Smooth muscle cell (in vitro differentiated cells): Measurements from ENCODE around the gene SEMA3E. TPM values are rescaled to one million over a fixed set of nuclear protein-coding genes. Genes with fewer than 3 reads are reported as not detected.

Source experiments
- DNase-seq: peaks from one replicate; lab custom pipeline; 2025; ENCODE audit not compliant: unreplicated experiment; lab: John Stamatoyannopoulos, UW
- H2AFZ ChIP-seq: fragments of 200-600 bp; sonication (generic); 2 replicates; pipeline ENCODE4 v1.6.0; 2016; ENCODE audit warnings: antibody characterized with exemption, low read depth, mild to moderate bottlenecking
- H3F3A ChIP-seq: fragments of 200-600 bp; sonication (generic); 2 replicates; pipeline ENCODE4 v1.6.0; 2017; ENCODE audit warnings: antibody characterized with exemption, low read depth
- H3K27ac ChIP-seq: fragments of 200-600 bp; sonication (generic); 2 replicates; pipeline ENCODE4 v1.5.1; 2016; ENCODE audit warnings: low read depth, mild to moderate bottlenecking
- H3K27me3 ChIP-seq: fragments of 200-600 bp; sonication (generic); 2 replicates; pipeline ENCODE4 v1.6.1; 2016; ENCODE audit warnings: low read depth, mild to moderate bottlenecking
- H3K36me3 ChIP-seq: fragments of 200-600 bp; sonication (generic); 2 replicates; pipeline ENCODE4 v1.5.1; 2016; ENCODE audit warnings: low read depth
- H3K4me1 ChIP-seq: fragments of 200-600 bp; sonication (generic); 2 replicates; pipeline ENCODE4 v1.5.1; 2016; ENCODE audit warnings: low read depth
- H3K4me2 ChIP-seq: fragments of 200-600 bp; sonication (generic); 2 replicates; pipeline ENCODE4 v1.6.0; 2016; ENCODE audit warnings: mild to moderate bottlenecking
- H3K4me3 ChIP-seq: fragments of 200-600 bp; sonication (generic); 2 replicates; pipeline ENCODE4 v1.5.1; 2016; ENCODE audit warnings: mild to moderate bottlenecking
- H3K79me2 ChIP-seq: fragments of 200-600 bp; sonication (generic); 2 replicates; pipeline ENCODE4 v1.6.0; 2016; ENCODE audit warnings: low read depth, mild to moderate bottlenecking
- H3K9ac ChIP-seq: fragments of 200-600 bp; sonication (generic); 2 replicates; pipeline ENCODE4 v1.6.0; 2016; ENCODE audit warnings: low read depth
- H3K9me3 ChIP-seq: fragments of 200-600 bp; sonication (generic); replicated peaks from 2 replicates; pipeline ENCODE4 v1.5.1; 2016; ENCODE audit warnings: low read depth
- H4K20me1 ChIP-seq: fragments of 200-600 bp; sonication (generic); 2 replicates; pipeline ENCODE4 v1.6.0; 2016; ENCODE audit warnings: low read depth
- WGBS: methylation state at CpG from one replicate; pipeline ENCODE4 v1.1.7; 2016; ENCODE audit warnings: low lambda C conversion rate; 5-methylcytosine and 5-hydroxymethylcytosine counted together
- polyA plus RNA-seq: library from polyadenylated mRNA; unstranded; fragments of >200 nt; fragmentation: Nextera tagmentation; extraction: Ambion mirVana; gene quantifications from 2 replicates; pipeline ENCODE4 v1.2.1, GENCODE V29; 2016
- total RNA-seq: library from RNA; depleted of rRNA; stranded (reverse); fragments of >200 nt; gene quantifications from 2 replicates; pipeline ENCODE4 v1.2.3, GENCODE V29; 2014
- TF ChIP-seq, protein P1 (sequence below): fragments of 200-600 bp; sonication (generic); IDR thresholded peaks from 2 replicates; pipeline ENCODE4 v1.5.1; 2017; ENCODE audit warnings: borderline replicate concordance, mild to moderate bottlenecking, antibody characterized with exemption; ENCODE audit not compliant: insufficient read depth, poor library complexity, severe bottlenecking

SEMA3E gene
- total and polyA plus RNA-seq, 2 experiments from 2014 or later: 0.45 to 0.66 TPM

DNA sequence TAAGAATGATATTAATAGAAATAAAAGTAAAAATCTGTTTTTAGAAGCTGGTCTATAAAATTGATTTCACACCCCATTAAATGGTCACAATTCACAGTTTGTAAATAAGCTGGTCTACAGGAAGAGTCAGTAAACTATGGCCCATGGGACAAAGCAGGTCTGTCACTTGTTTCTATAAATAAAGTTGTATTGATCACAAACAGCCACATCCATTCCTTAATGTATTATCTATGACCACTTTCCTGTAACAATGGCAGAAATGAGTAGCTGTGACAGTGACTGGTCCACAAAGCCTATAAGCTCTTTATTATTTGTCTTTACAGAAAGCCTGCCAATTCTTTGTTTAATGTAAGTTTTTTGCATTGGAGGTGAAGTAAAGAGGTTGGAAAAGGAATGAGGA is 114.5 kb downstream of the SEMA3E start:
- H3K79me2 ChIP-seq: no peaks in the 10 kb centered on the region
- H3K9ac ChIP-seq: no peak overlapping the region
- H3F3A ChIP-seq: no peaks in the 10 kb centered on the region
- no peak overlapping the region for H2AFZ ChIP-seq
- TF ChIP-seq, protein P1, sequence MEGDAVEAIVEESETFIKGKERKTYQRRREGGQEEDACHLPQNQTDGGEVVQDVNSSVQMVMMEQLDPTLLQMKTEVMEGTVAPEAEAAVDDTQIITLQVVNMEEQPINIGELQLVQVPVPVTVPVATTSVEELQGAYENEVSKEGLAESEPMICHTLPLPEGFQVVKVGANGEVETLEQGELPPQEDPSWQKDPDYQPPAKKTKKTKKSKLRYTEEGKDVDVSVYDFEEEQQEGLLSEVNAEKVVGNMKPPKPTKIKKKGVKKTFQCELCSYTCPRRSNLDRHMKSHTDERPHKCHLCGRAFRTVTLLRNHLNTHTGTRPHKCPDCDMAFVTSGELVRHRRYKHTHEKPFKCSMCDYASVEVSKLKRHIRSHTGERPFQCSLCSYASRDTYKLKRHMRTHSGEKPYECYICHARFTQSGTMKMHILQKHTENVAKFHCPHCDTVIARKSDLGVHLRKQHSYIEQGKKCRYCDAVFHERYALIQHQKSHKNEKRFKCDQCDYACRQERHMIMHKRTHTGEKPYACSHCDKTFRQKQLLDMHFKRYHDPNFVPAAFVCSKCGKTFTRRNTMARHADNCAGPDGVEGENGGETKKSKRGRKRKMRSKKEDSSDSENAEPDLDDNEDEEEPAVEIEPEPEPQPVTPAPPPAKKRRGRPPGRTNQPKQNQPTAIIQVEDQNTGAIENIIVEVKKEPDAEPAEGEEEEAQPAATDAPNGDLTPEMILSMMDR: no peak
- no peaks in the 10 kb centered on the region for H3K27me3 ChIP-seq
- H3K4me1 ChIP-seq: no peaks in the 10 kb centered on the region
- no peak overlapping the region for H3K4me3 ChIP-seq
- H4K20me1 ChIP-seq: no peaks in the 10 kb centered on the region
- H3K9me3 ChIP-seq: no peaks in the 10 kb centered on the region
- no peak overlapping the region for H3K4me2 ChIP-seq
- no peak for DNase-seq
- no peak overlapping the region for H3K27ac ChIP-seq
- no peaks in the 10 kb centered on the region for H3K36me3 ChIP-seq

DNA sequence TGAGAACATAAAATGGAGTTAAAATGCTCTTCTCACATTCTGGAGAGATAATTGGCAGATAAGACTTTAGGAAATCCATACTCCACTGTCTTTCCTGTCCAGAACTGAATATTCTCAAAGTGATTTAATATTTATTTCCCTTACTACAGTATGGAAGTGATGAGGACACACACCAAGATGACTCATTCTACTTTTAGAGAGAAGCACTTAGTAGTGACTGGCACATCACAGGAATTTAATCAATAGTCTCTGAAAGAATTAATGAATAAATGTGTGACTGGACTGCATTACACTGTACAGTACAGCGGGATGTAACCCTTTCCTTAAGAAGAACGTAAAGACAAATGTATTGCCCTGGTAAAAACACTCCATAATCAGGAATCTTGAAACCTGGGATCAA is 116.7 kb downstream of the SEMA3E start:
- no peaks in the 10 kb centered on the region for H3F3A ChIP-seq
- DNase-seq: no peak
- H3K9me3 ChIP-seq: no peaks in the 10 kb centered on the region
- H3K27me3 ChIP-seq: no peaks in the 10 kb centered on the region
- no peak overlapping the region for H2AFZ ChIP-seq
- H3K4me1 ChIP-seq: no peaks in the 10 kb centered on the region
- no peak overlapping the region for H3K9ac ChIP-seq
- H3K4me2 ChIP-seq: no peak overlapping the region
- TF ChIP-seq, protein P1: no peak
- H3K79me2 ChIP-seq: no peaks in the 10 kb centered on the region
- H3K4me3 ChIP-seq: no peak overlapping the region
- H3K27ac ChIP-seq: no peak overlapping the region
- 76% methylated on average over 2 of the region's 2 CpGs for WGBS
- H4K20me1 ChIP-seq: no peaks in the 10 kb centered on the region
- no peaks in the 10 kb centered on the region for H3K36me3 ChIP-seq

DNA sequence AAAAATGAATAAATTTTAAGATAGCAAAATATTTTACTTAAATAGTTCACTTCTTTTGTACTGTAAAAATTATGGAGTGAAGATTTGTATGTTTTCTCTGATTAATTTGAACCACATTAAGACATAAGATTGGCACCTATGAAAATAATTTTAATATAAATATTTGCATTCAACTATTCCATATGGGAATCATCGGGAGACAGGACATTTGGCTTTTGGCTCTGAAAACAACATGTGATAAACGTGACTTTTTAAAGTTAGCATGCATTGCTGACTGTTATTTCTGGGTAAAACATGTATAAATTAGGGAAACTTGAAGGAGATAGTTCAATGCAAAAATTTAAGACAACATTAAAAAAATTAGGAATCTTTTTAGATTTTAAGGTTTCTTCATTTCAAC is 117.2 kb downstream of the SEMA3E start:
- TF ChIP-seq, protein P1: no peak

DNA sequence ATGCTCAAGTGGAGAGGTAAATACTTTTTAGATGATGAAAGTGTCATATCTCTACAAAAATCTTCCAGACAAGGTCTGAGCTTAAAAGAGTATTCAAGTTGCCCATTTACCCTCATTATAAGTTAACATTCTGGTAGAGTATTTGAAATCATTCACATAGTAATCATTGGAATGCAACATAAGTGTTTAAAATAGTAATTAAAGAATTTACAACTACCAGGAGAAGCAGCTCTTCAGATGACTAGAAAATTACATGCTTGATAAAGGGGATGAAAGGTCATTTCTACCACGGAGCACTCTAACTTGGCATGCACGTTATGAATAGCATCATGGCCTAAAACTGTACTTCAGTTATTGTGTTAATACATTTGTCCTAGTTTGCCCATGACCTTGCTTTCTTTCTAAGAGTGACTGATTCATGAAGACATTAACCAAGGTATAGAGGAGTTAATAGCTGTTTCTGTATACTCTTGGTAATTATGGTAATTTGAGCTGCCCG is 120.0 kb downstream of the SEMA3E start:
- no peak overlapping the region for H3K9ac ChIP-seq
- WGBS: 45% methylated on average over 3 of the region's 3 CpGs
- no peaks in the 10 kb centered on the region for H3K27me3 ChIP-seq
- H4K20me1 ChIP-seq: no peaks in the 10 kb centered on the region
- no peak overlapping the region for H3K4me3 ChIP-seq
- H3F3A ChIP-seq: no peaks in the 10 kb centered on the region
- H3K79me2 ChIP-seq: no peaks in the 10 kb centered on the region
- no peaks in the 10 kb centered on the region for H3K9me3 ChIP-seq
- H2AFZ ChIP-seq: no peak overlapping the region
- no peak for DNase-seq
- H3K4me1 ChIP-seq: no peaks in the 10 kb centered on the region
- H3K36me3 ChIP-seq: no peaks in the 10 kb centered on the region
- H3K27ac ChIP-seq: no peak overlapping the region
- TF ChIP-seq, protein P1: no peak
- no peak overlapping the region for H3K4me2 ChIP-seq

More for the DNA sequence above, 117.2 kb downstream of the SEMA3E start:
- H3K36me3 ChIP-seq: no peaks in the 10 kb centered on the region
- H3K27ac ChIP-seq: no peak overlapping the region
- no peaks in the 10 kb centered on the region for H3K4me1 ChIP-seq
- no peaks in the 10 kb centered on the region for H3K79me2 ChIP-seq
- no peaks in the 10 kb centered on the region for H3F3A ChIP-seq
- 90% methylated on average over 2 of the region's 2 CpGs for WGBS
- no peaks in the 10 kb centered on the region for H4K20me1 ChIP-seq
- H3K27me3 ChIP-seq: no peaks in the 10 kb centered on the region
- H3K4me2 ChIP-seq: no peak overlapping the region
- no peak overlapping the region for H3K9ac ChIP-seq
- H3K9me3 ChIP-seq: no peaks in the 10 kb centered on the region
- no peak overlapping the region for H2AFZ ChIP-seq
- DNase-seq: no peak
- H3K4me3 ChIP-seq: no peak overlapping the region
